Lower lobe of right lung (tissue), 2 donors: ENCODE measurements around the gene ST3GAL2. TPM values are rescaled to one million over a fixed set of nuclear protein-coding genes. Genes with fewer than 3 reads are reported as not detected.

Experiments
- ATAC-seq, 2 donors: fragments of 200-7000 bp; cut with Tn5 transposase; one replicate each; pipeline ENCODE4 v1.9.1; 2020 to 2022; ENCODE audit warnings: mild to moderate bottlenecking in 2 of 2, moderate library complexity in 2 of 2
- DNase-seq: peaks from one replicate; pipeline ENCODE4 v3.0.0-alpha.2; 2020
- H3K27ac ChIP-seq: fragments of 200-600 bp; one replicate; pipeline ENCODE4 v1.8.0; 2022
- H3K27me3 ChIP-seq: fragments of 200-600 bp; one replicate; pipeline ENCODE4 v1.8.0; 2022; ENCODE audit warnings: low read depth
- H3K36me3 ChIP-seq: fragments of 200-600 bp; one replicate; pipeline ENCODE4 v1.8.0; 2022; ENCODE audit warnings: mild to moderate bottlenecking
- H3K4me1 ChIP-seq: fragments of 200-600 bp; one replicate; pipeline ENCODE4 v1.8.0; 2022
- H3K4me3 ChIP-seq: fragments of 200-600 bp; one replicate; pipeline ENCODE4 v1.8.0; 2022; ENCODE audit warnings: mild to moderate bottlenecking
- H3K9me3 ChIP-seq: fragments of 200-600 bp; one replicate; pipeline ENCODE4 v1.8.0; 2022
- intact Hi-C: fragments of 100-400 bp; cut with DNase I; formaldehyde crosslinking; loops from one replicate; pipeline ENCODE4 v1.11.0; 2022
- total RNA-seq: library from RNA; stranded (reverse); fragmentation: NEBNext Ultra II Directional; extraction: Animal tissue kit (Norgen Biotek cat#: 25700); gene quantifications from one replicate; pipeline ENCODE4 v1.2.1, GENCODE V29; 2021
- TF ChIP-seq, protein P1 (sequence below): fragments of 200-600 bp; IDR thresholded peaks from one replicate; pipeline ENCODE4 v1.8.0; 2022; ENCODE audit warnings: antibody characterized with exemption, mild to moderate bottlenecking
- donor health status: DM: no; HTN: yes; CAD: no; lungs with severe emphysema.

ST3GAL2 gene
- total RNA-seq, 1 donor from 2014 or later, result 31.8 TPM

DNA sequence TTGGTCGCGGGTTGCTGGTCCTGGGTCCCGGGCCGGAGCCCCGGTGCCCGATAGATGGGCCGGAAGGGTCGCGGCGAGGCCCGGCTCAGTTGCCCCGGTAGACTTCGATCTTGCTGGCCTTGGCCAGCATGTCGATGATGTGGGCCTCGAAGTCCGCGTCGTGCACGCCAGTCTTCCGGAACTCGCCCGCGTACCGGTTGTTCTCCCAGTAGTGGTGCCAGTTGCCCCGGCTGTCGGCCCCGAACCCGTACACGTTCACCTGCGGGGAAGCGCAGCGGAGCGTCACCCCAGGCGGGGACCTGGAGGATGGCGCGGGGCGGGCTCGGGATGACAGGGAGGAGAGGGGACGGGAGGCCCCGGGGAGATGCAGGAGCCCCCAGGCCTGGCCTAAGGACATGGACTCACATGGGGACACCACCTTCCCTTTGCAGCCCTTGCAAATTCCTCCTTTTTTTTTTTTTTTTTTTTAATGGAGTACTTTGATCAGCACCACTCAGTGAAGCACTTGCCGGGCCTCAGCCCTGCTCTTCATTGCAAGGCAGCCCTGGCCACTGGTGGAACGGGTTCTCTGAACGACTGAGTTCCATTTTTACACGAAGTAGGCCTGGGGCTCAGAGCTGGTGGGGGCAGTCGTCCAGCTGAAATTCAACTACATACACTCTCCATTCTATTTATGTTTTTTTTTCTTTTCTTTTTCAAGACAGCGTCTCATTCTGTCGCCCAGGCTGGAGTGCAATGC, 57.1 kb downstream of the ST3GAL2 start:
- TF ChIP-seq, protein P1, sequence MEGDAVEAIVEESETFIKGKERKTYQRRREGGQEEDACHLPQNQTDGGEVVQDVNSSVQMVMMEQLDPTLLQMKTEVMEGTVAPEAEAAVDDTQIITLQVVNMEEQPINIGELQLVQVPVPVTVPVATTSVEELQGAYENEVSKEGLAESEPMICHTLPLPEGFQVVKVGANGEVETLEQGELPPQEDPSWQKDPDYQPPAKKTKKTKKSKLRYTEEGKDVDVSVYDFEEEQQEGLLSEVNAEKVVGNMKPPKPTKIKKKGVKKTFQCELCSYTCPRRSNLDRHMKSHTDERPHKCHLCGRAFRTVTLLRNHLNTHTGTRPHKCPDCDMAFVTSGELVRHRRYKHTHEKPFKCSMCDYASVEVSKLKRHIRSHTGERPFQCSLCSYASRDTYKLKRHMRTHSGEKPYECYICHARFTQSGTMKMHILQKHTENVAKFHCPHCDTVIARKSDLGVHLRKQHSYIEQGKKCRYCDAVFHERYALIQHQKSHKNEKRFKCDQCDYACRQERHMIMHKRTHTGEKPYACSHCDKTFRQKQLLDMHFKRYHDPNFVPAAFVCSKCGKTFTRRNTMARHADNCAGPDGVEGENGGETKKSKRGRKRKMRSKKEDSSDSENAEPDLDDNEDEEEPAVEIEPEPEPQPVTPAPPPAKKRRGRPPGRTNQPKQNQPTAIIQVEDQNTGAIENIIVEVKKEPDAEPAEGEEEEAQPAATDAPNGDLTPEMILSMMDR, result no peak
- Histone ChIP-seq H3K9me3 (no peaks in the 10 kb centered on the region), H3K4me3 (peak overlapping the region; percentile 73), H3K27ac (peak overlapping the region; percentile 85), H3K27me3 (no peaks in the 10 kb centered on the region), H3K4me1 (peaks cover 23% of the 10 kb centered on the region), H3K36me3 (peaks cover 24% of the 10 kb centered on the region)
- intact Hi-C loops, result no loop called here
- ATAC-seq, result peak; percentile 42 to 45
- DNase-seq, result peak; percentile 57

DNA sequence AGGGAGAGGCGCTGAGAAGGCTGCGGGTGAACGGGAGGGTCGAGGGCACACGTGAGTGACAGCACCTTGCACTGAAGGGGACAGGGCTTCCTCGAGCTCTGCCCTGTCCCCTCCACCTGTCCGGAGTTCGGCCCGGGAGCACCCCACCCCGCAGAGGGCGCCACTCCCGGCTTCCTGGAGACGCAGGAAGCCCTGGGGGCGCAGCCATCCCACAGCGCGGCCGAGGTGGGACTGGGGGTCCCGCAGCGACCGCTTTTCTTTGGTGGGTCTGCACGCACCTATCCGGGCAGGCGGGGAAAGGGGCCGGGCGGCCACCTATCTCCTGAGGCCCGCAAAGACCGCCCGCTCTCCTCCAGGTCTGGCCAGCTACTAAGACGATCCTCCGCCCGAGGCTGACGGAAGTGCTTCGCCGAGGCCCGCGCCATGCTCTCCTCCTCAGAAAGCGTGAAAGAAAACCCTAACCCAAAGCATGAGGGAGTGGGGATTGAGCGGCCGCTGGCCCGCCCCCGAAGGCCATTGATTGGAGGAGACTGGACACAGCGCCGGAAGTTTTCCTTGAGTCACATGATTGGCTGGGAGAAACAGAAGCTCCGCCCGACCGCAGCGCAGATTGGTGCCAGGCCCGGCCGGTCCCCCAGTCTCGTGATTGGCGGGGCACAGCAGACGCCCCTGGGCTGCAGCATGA, 57.8 kb downstream of the ST3GAL2 start:
- intact Hi-C loops, result no loop called here
- H3K27ac ChIP-seq, result peak overlapping the region; percentile 85
- H3K9me3 ChIP-seq, result no peaks in the 10 kb centered on the region

DNA sequence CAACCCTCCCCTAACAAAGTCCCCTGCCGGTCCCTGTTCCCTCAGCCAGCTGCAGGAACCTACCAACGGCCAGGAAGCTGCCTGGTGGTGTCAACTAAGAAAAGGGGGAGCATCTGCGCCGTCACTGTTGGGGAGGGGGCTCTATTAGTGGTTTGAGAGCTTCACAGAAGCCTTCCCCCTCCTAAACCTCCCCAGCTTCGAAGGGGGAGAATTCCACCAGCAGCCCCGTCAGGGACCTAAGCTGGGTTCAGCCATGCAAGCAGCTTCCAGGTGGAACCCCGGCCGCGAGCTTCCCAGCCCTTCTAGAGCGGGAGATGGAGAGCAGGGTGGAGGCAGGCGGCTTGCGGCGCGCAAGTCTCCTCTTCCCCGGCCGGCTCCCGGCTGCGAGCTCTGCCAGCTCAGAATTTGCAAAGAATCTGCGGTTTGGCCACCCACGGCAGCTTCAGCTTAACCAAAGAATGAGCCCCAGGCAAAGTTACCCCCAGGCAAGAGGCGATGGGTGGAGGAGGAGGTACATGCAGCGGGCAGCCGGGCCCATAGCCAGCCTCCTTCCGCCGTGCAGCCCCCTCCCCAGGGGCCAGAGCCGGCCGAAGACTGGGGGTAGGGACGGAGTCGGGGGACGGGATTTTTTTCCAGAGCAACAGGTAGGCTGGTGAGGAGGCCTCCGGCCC, 58.5 kb downstream of the ST3GAL2 start:
- H3K27ac ChIP-seq, result peak overlapping the region; percentile 85
- intact Hi-C loops, result no loop called here
- DNase-seq (peak; percentile 63), ATAC-seq (peak; percentile 49 to 66)
- H3K36me3 ChIP-seq, result peaks cover 33% of the 10 kb centered on the region
- TF ChIP-seq, protein P1, result no peak
- peak overlapping the region; percentile 73 for H3K4me3 ChIP-seq
- no peaks in the 10 kb centered on the region for H3K27me3 ChIP-seq
- H3K9me3 ChIP-seq, result no peaks in the 10 kb centered on the region
- peaks cover 23% of the 10 kb centered on the region for H3K4me1 ChIP-seq

More for the DNA sequence above, 57.8 kb downstream of the ST3GAL2 start:
- Histone ChIP-seq H3K27me3 (no peaks in the 10 kb centered on the region), H3K4me1 (peaks cover 23% of the 10 kb centered on the region), H3K4me3 (peak overlapping the region; percentile 73), H3K36me3 (peaks cover 26% of the 10 kb centered on the region)
- DNase-seq (peak; percentile 97), ATAC-seq (peak; percentile 97 to 98)
- TF ChIP-seq, protein P1, result peak; percentile 29

DNA sequence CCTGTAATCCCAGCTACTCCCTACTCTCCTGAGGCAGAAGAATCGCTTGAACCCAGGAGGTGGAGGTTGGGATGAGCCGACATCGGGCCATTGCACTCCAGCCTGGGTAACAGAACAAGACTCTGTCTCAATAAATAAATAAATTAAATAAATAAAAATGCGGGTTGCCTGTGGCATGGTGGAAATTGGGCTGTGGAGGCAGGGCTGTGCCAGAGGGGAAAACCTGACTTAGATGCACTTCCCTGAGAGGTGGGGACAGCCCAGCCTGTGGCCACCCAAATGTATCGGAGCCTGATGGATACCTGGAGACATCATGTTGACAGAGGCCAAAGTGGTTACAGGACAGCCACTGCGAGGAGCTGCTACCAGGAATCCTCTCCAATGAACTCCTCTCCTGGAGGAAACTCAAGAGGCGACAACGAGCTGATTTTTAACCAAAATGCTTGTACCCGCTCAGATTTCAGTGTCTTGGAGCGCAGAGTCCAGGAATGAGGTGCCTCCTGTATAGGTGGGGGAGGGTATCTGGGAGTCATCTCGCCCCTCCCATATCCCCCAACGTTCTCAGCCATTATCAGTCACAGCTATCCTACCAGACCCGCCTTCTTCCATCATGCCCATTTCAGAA, 59.9 kb downstream of the ST3GAL2 start:
- H3K4me1 ChIP-seq, result peaks cover 23% of the 10 kb centered on the region
- H3K27ac ChIP-seq, result no peak overlapping the region
- no peak for ATAC-seq
- H3K9me3 ChIP-seq, result no peaks in the 10 kb centered on the region
- H3K27me3 ChIP-seq, result no peaks in the 10 kb centered on the region
- no peak overlapping the region for H3K4me3 ChIP-seq
- intact Hi-C loops, result no loop called here
- DNase-seq, result no peak
- TF ChIP-seq, protein P1, result no peak
- H3K36me3 ChIP-seq, result peaks cover 36% of the 10 kb centered on the region

DNA sequence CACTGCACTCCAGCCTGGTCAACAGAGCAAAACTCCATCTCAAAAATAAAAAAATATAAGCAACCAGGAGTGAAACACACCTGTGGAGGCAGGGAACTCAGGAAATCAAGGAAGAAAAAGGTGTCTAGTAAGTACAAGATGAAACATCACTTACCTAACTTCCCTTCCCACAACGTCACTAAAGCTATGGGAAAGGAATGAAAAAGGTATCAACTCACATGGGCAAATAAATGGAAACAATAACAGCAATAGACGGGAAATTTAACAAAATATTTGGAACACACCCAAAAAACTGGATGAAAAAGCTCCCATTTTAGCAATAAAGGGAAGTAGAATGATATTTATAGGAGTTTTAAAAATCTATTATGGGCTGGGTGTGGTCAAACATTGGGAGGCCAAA, 61.1 kb downstream of the ST3GAL2 start:
- Histone ChIP-seq H3K4me1 (peaks cover 23% of the 10 kb centered on the region), H3K36me3 (peaks cover 48% of the 10 kb centered on the region), H3K4me3 (no peak overlapping the region), H3K27me3 (no peaks in the 10 kb centered on the region), H3K27ac (no peak overlapping the region), H3K9me3 (no peaks in the 10 kb centered on the region)
- DNase-seq (no peak), ATAC-seq (no peak)
- intact Hi-C loops, result no loop called here
- TF ChIP-seq, protein P1, result no peak
